Endothelial cell of umbilical vein (primary cell): ENCODE data around the gene GULP1. TPM values are rescaled to one million over a fixed set of nuclear protein-coding genes. Genes with fewer than 3 reads are reported as not detected.

Source experiments
- BruUV-seq: library from RNA; stranded (reverse); fragments of 400-500 nt; replicated peaks from 2 replicates; lab custom pipeline; 2021; lab: Mats Ljungman, UMichigan
- CTCF ChIA-PET: fragments of 300-600, 350-600 bp; sonication (Branson Sonifier 250); formaldehyde crosslinking; loops from one replicate; lab custom pipeline; 2021; ENCODE audit warnings: antibody characterized with exemption, inconsistent platforms; lab: Charles Lee
- POLR2A ChIA-PET: fragments of 300-600, 350-600 bp; sonication (Branson Sonifier 250); formaldehyde crosslinking; loops from one replicate; lab custom pipeline; 2021; ENCODE audit warnings: antibody characterized with exemption, inconsistent platforms; lab: Charles Lee
- DNase-seq: peaks from one replicate; pipeline ENCODE4 v3.0.0-alpha.2; 2011; ENCODE audit warnings: low read depth, low spot score
- FAIRE-seq: peaks from 2 replicates; lab custom pipeline; 2011; peaks lifted over from hg19 to GRCh38; lab: Jason Lieb, UNC
- H2AFZ ChIP-seq: 2 replicates; pipeline ENCODE4 v1.6.0; 2012; ENCODE audit warnings: low read depth, low read length, control low read depth, inconsistent platforms
- H3K27ac ChIP-seq: 2 replicates; pipeline ENCODE4 v1.5.1; 2011; ENCODE audit warnings: low read depth, mild to moderate bottlenecking, control low read depth, low read length, moderate library complexity; ENCODE audit not compliant: insufficient read depth
- H3K27me3 ChIP-seq, 2 experiments: 2 replicates each; pipeline versions ENCODE4 v1.6.0 to v1.6.1; 2011; ENCODE audit warnings: low read length in 2 of 2, mixed read lengths in 1 of 2; ENCODE audit not compliant: control insufficient read depth in 2 of 2, insufficient read depth in 2 of 2
- H3K36me3 ChIP-seq, 2 experiments: 2 replicates in 1 of 2; 3 replicates in 1 of 2; pipeline ENCODE4 v1.5.1; 2011; ENCODE audit warnings: low read length in 2 of 2, mild to moderate bottlenecking in 1 of 2, moderate library complexity in 1 of 2; ENCODE audit not compliant: control insufficient read depth in 2 of 2, insufficient read depth in 2 of 2; ENCODE audit errors: extremely low read depth in 1 of 2
- H3K4me1 ChIP-seq: 3 replicates; pipeline ENCODE4 v1.5.1; 2011; ENCODE audit warnings: mild to moderate bottlenecking, low read length; ENCODE audit not compliant: control insufficient read depth, insufficient read depth; ENCODE audit errors: extremely low read depth
- H3K4me2 ChIP-seq: 2 replicates; pipeline ENCODE4 v1.6.1; 2011; ENCODE audit warnings: low read length, control low read depth, mixed read lengths; ENCODE audit not compliant: insufficient read depth
- H3K4me3 ChIP-seq, 3 experiments: fragments of 200-600 bp in 1 of 3; sonication (generic), shearing (Covaris generic) in 1 of 3; replicated peaks in 1 of 3; 2 replicates each; pipeline ENCODE4 v1.5.1; 2011 to 2016; ENCODE audit warnings: control low read depth in 3 of 3, low read length in 3 of 3, mild to moderate bottlenecking in 2 of 3, inconsistent platforms in 1 of 3, low read depth in 1 of 3, moderate library complexity in 1 of 3; ENCODE audit not compliant: insufficient read depth in 1 of 3
- H3K79me2 ChIP-seq: 2 replicates; pipeline ENCODE4 v1.6.0; 2012; ENCODE audit warnings: low read length, inconsistent platforms; ENCODE audit not compliant: control insufficient read depth, insufficient read depth
- H3K9ac ChIP-seq: replicated peaks from 2 replicates; pipeline ENCODE3; 2011; ENCODE audit warnings: low read length, control low read depth; ENCODE audit not compliant: insufficient read depth; ENCODE audit errors: extremely low read depth
- H3K9me1 ChIP-seq: replicated peaks from 3 replicates; pipeline ENCODE4 v1.6.0; 2011; ENCODE audit warnings: mild to moderate bottlenecking, low read length; ENCODE audit not compliant: control insufficient read depth, insufficient read depth; ENCODE audit errors: extremely low read depth
- H3K9me3 ChIP-seq: replicated peaks from 2 replicates; pipeline ENCODE4 v1.5.1; 2012; ENCODE audit warnings: low read length, inconsistent platforms; ENCODE audit not compliant: control insufficient read depth, insufficient read depth
- H4K20me1 ChIP-seq: replicated peaks from 2 replicates; pipeline ENCODE3; 2011; ENCODE audit warnings: mild to moderate bottlenecking, low read length; ENCODE audit not compliant: control insufficient read depth, insufficient read depth; ENCODE audit errors: extremely low read depth
- CTCF ChIP-seq, 2 donors: IDR thresholded peaks; 1 replicate in 1 of 2; 2 replicates in 1 of 2; pipeline ENCODE4 v1.5.1; 2011; ENCODE audit warnings: low read length in 2 of 2, mild to moderate bottlenecking in 2 of 2, moderate library complexity in 2 of 2, control low read depth in 1 of 2, inconsistent platforms in 1 of 2, low read depth in 1 of 2; ENCODE audit not compliant: insufficient read depth in 1 of 2; ENCODE audit errors: extremely low read depth in 1 of 2
- EZH2 ChIP-seq: IDR thresholded peaks from 2 replicates; pipeline ENCODE4 v1.6.1; 2012; ENCODE audit warnings: borderline replicate concordance, low read depth, mild to moderate bottlenecking, moderate library complexity, low read length, inconsistent platforms; ENCODE audit not compliant: severe bottlenecking
- FOS ChIP-seq: IDR thresholded peaks from 2 replicates; pipeline ENCODE4 v1.6.1; 2011; ENCODE audit warnings: mild to moderate bottlenecking, low read length, moderate library complexity, borderline replicate concordance; ENCODE audit not compliant: insufficient read depth
- GATA2 ChIP-seq: IDR thresholded peaks from 2 replicates; pipeline ENCODE4 v1.7.0; 2011; ENCODE audit warnings: low read depth, mild to moderate bottlenecking, moderate library complexity, mixed read lengths, low read length; ENCODE audit not compliant: insufficient read length, insufficient read depth
- JUN ChIP-seq: IDR thresholded peaks from 2 replicates; pipeline ENCODE4 v1.6.1; 2011; ENCODE audit warnings: borderline replicate concordance, low read depth; ENCODE audit not compliant: insufficient read length, insufficient read depth
- MAX ChIP-seq: IDR thresholded peaks from 2 replicates; pipeline ENCODE4 v1.6.1; 2011; ENCODE audit not compliant: insufficient read depth, insufficient read length
- MYC ChIP-seq: IDR thresholded peaks from one replicate; pipeline ENCODE4 v1.6.1; 2011; ENCODE audit warnings: mild to moderate bottlenecking, low read depth, low read length
- POLR2A ChIP-seq: IDR thresholded peaks from 2 replicates; pipeline ENCODE4 v1.6.1; 2012; ENCODE audit warnings: low read depth, mild to moderate bottlenecking, control low read depth, low read length
- POLR2AphosphoS5 ChIP-seq: IDR thresholded peaks from 2 replicates; pipeline ENCODE4 v1.6.1; 2012; ENCODE audit warnings: low read depth, mild to moderate bottlenecking, control low read depth, low read length, moderate library complexity; ENCODE audit not compliant: insufficient read depth
- dilution Hi-C: fragments of 300-500 bp; cut with MboI; formaldehyde crosslinking; loops from one replicate; pipeline ENCODE4 v1.15.0; 2019; ENCODE audit warnings: low sequenced_read_pairs; ENCODE audit not compliant: extremely low pct_ligation_motif_present
- intact Hi-C: fragments of 100-400 bp; cut with micrococcal nuclease; formaldehyde crosslinking; loops from one replicate; pipeline ENCODE4 v1.10.0; 2022
- polyA plus RNA-seq, 4 experiments: library from polyadenylated mRNA; depleted of rRNA in 3 of 4; stranded (reverse) in 3 of 4; unstranded in 1 of 4; fragments of >200 nt; gene quantifications; 2 replicates each; pipeline versions ENCODE4 v1.2.1 to v1.2.3, GENCODE V29; 2011 to 2012; ENCODE audit warnings: missing spikeins in 1 of 4
- total RNA-seq: library from RNA; stranded (reverse); gene quantifications from 2 replicates; pipeline ENCODE4 v1.2.3, GENCODE V29; 2021

GULP1 gene
- total and polyA plus RNA-seq, 2 donors (not counting 3 experiments of a cell fraction or from before 2014, with no cell fraction given), result 24.4 to 53.8 TPM

GRCh38 chr2:188576006-188576405, 284.3 kb downstream of the GULP1 start:
- DNase-seq (no peak), FAIRE-seq (no peak)
- no peaks in the 10 kb centered on the region for H3K79me2 ChIP-seq
- POLR2A ChIA-PET, result no interaction called here
- H3K9ac ChIP-seq, result no peak overlapping the region
- no peak overlapping the region for H3K4me2 ChIP-seq
- no peaks in the 10 kb centered on the region for H3K4me1 ChIP-seq
- TF ChIP-seq JUN, result no peak
- no peak for TF ChIP-seq POLR2A
- TF ChIP-seq EZH2, result no peak
- TF ChIP-seq CTCF (IDR thresholded peaks at IDR 0.05; ENCODE audit: extremely low read depth in 1 of 2, insufficient read depth in 1 of 2, low read depth in 1 of 2, low read length in 2 of 2), result no peak
- TF ChIP-seq GATA2, result no peak
- no peak for TF ChIP-seq FOS
- TF ChIP-seq MYC, result no peak
- TF ChIP-seq POLR2AphosphoS5, result no peak
- TF ChIP-seq MAX, result no peak
- BruUV-seq, result no TSS peak
- no peaks in the 10 kb centered on the region for H3K36me3 ChIP-seq
- dilution Hi-C loops, result no loop called here
- H2AFZ ChIP-seq, result no peak overlapping the region
- H3K9me3 ChIP-seq, result no peaks in the 10 kb centered on the region
- H3K27ac ChIP-seq, result no peak overlapping the region
- H3K27me3 ChIP-seq, result no peaks in the 10 kb centered on the region
- intact Hi-C loops, result no loop called here
- CTCF ChIA-PET, result interaction anchor here (1.1 kb wide), 1 partner anchor 9 kb away, joined by 3 read pairs; no protein-coding TSS in a partner anchor
- H3K4me3 ChIP-seq, result no peak overlapping the region
- H4K20me1 ChIP-seq, result no peaks in the 10 kb centered on the region
- H3K9me1 ChIP-seq, result no peaks in the 10 kb centered on the region
